ENCODE results near the gene INHBA. TPM values are rescaled to one million over a fixed set of nuclear protein-coding genes. Genes with fewer than 3 reads are reported as not detected.

Gene INHBA
- total RNA-seq, 1 donor from 2014 or later = 81.2 TPM

GRCh38 chr7:41744161-41744560, 41.3 kb upstream of the INHBA start:
- no peak for TF ChIP-seq CTCF (IDR thresholded peaks at IDR 0.05)
- ATAC-seq (no peak), DNase-seq (no peak)
- Histone ChIP-seq H3K4me1 (no peaks in the 10 kb centered on the region), H3K27ac (no peak overlapping the region), H3K27me3 (ENCODE audit: low read depth) (no peaks in the 10 kb centered on the region), H3K4me3 (no peak overlapping the region), H3K36me3 (no peaks in the 10 kb centered on the region), H3K9me3 (peaks cover 10% of the 10 kb centered on the region)
- intact Hi-C loops (cut with DNase I) = no loop called here

- DNase-seq (no peak), ATAC-seq (no peak)
- TF ChIP-seq CTCF (IDR thresholded peaks at IDR 0.05) = no peak
- Histone ChIP-seq H3K9me3 (peaks cover 10% of the 10 kb centered on the region), H3K36me3 (no peaks in the 10 kb centered on the region), H3K27ac (no peak overlapping the region), H3K4me3 (no peak overlapping the region), H3K27me3 (ENCODE audit: low read depth) (no peaks in the 10 kb centered on the region), H3K4me1 (no peaks in the 10 kb centered on the region)
- intact Hi-C loops (cut with DNase I) = no loop called here
Observed at GRCh38 chr7:41742401-41743020, 39.6 kb upstream of the INHBA start.

DNA sequence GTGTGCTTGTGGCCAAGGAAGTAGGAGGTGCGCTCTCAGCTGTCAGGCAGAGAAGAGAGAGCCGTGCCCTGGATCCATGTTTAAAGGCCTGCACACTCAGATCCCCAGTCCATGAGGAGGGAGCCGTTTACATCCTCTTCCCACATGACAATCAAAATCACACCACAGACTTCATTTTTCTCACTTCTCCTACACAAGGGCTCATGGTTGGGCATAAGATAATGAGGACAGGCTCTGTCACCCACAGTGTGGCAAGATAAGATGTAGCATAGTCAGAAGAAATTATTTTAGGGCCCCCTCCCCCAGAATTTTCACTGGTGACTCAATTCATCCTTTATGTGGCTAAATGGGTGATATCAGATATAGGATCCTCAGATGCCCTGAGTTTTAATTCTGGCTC, 35.9 kb upstream of the INHBA start:
- intact Hi-C loops (cut with DNase I) = no loop called here
- peaks cover 10% of the 10 kb centered on the region for H3K9me3 ChIP-seq
- H3K27me3 ChIP-seq (ENCODE audit: low read depth) = no peaks in the 10 kb centered on the region
- no peaks in the 10 kb centered on the region for H3K4me1 ChIP-seq
- H3K4me3 ChIP-seq = no peak overlapping the region
- TF ChIP-seq CTCF (IDR thresholded peaks at IDR 0.05) = no peak
- DNase-seq = no peak
- H3K27ac ChIP-seq = no peak overlapping the region
- no peak for ATAC-seq
- no peaks in the 10 kb centered on the region for H3K36me3 ChIP-seq

DNA sequence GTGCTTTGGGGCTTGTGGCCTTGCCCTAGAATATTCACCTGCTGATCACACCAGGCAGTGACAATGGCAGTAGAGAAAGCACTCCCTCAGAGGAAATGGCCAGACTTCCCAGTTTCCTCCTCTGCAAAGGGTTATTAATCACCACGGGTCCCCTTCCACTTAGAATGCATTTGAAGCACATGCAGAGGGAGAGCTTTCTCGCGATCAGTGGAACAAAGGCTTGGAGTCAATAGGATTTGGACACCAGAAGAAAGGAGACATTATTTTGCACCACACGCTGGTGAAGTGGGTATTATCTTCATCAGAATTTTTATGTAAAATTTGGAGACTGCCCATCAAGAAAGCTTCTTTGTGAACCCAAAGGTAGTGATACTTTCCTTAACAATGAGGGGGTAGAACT, 35.4 kb upstream of the INHBA start:
- Histone ChIP-seq H3K9me3 (peaks cover 10% of the 10 kb centered on the region), H3K4me3 (no peak overlapping the region), H3K27me3 (ENCODE audit: low read depth) (no peaks in the 10 kb centered on the region), H3K4me1 (no peaks in the 10 kb centered on the region), H3K27ac (no peak overlapping the region), H3K36me3 (no peaks in the 10 kb centered on the region)
- no peak for ATAC-seq
- DNase-seq = no peak
- intact Hi-C loops (cut with DNase I) = no loop called here
- no peak for TF ChIP-seq CTCF (IDR thresholded peaks at IDR 0.05)

DNA sequence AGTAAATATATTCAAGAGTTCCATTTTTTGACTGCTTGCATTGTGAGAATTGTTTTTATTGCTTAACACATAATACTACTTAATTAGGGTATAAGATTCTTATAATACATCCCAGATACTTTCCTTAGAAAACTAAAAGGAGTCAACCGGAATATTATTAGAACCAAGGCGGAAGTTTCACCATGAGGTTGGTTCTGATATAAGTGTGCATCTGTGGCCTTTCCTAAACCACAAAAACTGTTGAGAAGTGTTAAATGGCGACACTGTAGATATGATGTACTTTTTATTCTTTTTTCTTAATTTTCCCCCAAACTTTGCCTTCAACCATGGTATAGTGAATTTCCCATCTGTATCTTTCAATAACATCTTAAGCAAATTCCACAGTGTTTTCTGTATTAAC, 32.3 kb upstream of the INHBA start:
- H3K27ac ChIP-seq = no peak overlapping the region
- ATAC-seq (no peak), DNase-seq (no peak)
- H3K36me3 ChIP-seq = no peaks in the 10 kb centered on the region
- H3K4me1 ChIP-seq = no peaks in the 10 kb centered on the region
- TF ChIP-seq CTCF (IDR thresholded peaks at IDR 0.05) = no peak
- no peaks in the 10 kb centered on the region for H3K27me3 ChIP-seq (ENCODE audit: low read depth)
- H3K9me3 ChIP-seq = no peaks in the 10 kb centered on the region
- intact Hi-C loops (cut with DNase I) = no loop called here
- no peak overlapping the region for H3K4me3 ChIP-seq

Data from lower lobe of right lung (tissue), 2 donors.